Coronary artery (tissue), 2 donors: ENCODE data around the gene C13orf46.

Experiments
- DNase-seq: peaks from one replicate; pipeline ENCODE4 v3.0.0-alpha.2; 2017; ENCODE audit warnings: low spot score
- H3K27ac ChIP-seq, 2 donors: fragments of 200-600 bp; sonication (generic); one replicate each; pipeline ENCODE4 v1.5.1; 2016 to 2019
- H3K4me3 ChIP-seq: fragments of 200-600 bp; sonication (generic); 2 replicates; pipeline ENCODE4 v1.5.1; 2016; ENCODE audit warnings: mild to moderate bottlenecking, moderate library complexity
- TF ChIP-seq, protein P1 (sequence below): fragments of 200-600 bp; sonication (generic); IDR thresholded peaks from one replicate; pipeline ENCODE4 v1.5.1; 2019; ENCODE audit warnings: antibody characterized with exemption

Gene C13orf46

DNA sequence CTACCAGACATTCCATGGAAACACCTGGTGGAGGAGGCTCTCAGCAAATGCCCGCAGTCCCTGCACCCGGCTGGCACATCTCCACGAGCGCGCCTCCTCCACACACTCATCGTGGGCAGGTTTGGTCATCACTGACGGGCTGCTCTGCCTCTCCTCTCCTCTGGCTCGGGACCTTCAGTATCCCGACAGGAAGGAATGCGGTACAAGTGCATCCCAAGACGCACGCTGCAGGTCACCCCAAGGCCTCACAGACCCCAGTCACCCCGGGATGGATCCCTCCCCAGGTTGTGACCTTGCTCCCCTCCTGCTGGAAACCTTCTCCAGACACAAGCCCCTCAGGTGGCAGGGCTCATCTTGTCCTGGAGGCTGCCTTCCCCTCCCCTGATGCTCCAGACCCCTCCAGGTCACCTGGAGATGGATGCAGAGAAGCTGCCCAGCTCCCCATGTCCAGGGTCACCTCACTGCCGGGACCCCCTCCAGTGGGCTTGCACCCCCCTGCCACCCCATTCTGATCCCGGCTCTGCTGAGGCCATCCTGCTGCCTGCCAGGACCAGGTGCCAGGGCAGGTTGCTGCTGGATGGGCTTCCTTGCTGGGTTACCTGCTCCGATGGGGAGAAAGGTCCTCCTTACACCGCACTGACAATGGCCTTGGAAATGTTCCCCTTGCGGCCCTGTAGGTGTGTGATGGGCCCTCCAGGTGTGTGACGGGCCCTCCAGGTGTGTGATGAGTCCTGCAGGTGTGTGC is 29.9 kb downstream of the C13orf46 start:
- DNase-seq: no peak
- Histone ChIP-seq H3K27ac (no peak overlapping the region), H3K4me3 (no peak overlapping the region)
- TF ChIP-seq, protein P1, sequence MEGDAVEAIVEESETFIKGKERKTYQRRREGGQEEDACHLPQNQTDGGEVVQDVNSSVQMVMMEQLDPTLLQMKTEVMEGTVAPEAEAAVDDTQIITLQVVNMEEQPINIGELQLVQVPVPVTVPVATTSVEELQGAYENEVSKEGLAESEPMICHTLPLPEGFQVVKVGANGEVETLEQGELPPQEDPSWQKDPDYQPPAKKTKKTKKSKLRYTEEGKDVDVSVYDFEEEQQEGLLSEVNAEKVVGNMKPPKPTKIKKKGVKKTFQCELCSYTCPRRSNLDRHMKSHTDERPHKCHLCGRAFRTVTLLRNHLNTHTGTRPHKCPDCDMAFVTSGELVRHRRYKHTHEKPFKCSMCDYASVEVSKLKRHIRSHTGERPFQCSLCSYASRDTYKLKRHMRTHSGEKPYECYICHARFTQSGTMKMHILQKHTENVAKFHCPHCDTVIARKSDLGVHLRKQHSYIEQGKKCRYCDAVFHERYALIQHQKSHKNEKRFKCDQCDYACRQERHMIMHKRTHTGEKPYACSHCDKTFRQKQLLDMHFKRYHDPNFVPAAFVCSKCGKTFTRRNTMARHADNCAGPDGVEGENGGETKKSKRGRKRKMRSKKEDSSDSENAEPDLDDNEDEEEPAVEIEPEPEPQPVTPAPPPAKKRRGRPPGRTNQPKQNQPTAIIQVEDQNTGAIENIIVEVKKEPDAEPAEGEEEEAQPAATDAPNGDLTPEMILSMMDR: no peak

DNA sequence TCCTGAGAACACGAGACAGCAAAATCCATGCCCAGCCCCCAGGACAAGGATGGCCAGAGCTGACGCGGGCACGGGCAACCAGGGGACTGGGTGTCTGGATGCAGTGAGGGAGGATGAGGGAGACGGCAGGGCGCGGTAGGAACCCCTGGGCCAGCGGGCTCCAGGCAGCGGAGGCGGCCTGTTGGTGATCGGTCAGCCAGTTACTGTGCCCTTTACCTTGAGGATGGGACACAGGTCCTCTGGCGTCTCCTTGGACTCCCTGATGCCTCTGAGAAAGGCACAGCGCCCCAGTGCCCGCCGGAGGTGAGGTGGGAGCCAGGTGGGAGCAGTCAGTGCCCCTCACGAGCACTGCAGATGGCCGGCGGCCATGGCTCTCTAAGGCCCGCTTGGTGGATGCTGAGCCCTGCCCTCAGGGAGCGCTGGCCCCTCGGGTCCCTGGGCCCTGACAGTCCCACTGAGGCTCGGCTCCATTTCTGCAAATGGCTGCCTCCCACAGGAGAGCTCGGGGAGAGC is 31.2 kb downstream of the C13orf46 start:
- Histone ChIP-seq H3K4me3 (no peak overlapping the region), H3K27ac (no peak overlapping the region)
- TF ChIP-seq, protein P1: no peak
- no peak for DNase-seq

DNA sequence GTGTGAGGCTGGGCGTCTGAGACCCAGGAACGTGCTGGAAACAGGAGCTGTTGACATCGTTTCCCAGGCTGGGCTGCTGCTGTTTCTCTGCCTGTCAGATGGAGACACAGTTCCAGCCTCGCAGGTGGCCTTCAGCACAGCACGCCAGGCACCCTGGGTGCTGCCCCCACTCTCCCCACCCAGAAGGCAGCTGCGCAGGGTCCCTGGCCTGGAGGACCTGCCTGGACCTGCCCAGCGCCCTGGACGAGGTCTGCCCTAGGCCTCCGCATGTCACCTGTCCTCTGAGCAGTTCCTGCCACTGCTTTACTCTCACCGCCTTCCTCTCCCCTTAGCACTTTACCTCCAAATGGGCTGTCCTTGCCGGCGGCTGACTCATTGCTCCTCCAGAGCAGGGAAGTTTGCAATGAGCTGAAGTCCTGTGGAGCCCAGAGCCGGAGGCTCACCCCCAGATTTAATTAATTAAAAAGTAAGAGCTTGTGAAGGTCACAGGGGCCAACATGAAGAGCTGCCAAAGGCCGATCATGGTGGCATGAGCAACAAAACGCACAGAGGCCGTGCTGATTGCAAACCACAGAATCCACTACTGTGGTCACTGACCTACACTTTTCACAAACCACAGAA is 32.2 kb downstream of the C13orf46 start:
- Histone ChIP-seq H3K27ac (no peak overlapping the region), H3K4me3 (no peak overlapping the region)
- TF ChIP-seq, protein P1: no peak
- DNase-seq: no peak

DNA sequence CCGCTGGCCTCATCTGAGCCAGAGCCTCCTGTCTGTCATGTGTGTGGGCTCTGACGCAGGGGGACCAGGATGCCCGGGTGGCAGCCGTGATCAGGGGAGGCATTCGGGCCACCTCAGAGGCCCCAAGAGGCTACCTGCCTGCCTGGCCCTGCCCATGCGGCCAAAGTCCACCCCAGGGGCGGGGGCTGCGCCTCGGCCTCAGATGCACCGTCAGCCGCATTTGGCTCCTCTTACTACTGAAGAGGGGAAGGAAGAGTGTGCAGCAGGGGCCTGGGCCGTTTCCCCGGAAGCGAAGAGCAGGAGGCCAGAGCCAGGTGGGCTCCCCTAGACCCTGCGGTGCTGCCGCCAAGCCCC is 34.0 kb downstream of the C13orf46 start:
- DNase-seq: no peak
- Histone ChIP-seq H3K27ac (no peak overlapping the region), H3K4me3 (no peak overlapping the region)
- TF ChIP-seq, protein P1: no peak

DNA sequence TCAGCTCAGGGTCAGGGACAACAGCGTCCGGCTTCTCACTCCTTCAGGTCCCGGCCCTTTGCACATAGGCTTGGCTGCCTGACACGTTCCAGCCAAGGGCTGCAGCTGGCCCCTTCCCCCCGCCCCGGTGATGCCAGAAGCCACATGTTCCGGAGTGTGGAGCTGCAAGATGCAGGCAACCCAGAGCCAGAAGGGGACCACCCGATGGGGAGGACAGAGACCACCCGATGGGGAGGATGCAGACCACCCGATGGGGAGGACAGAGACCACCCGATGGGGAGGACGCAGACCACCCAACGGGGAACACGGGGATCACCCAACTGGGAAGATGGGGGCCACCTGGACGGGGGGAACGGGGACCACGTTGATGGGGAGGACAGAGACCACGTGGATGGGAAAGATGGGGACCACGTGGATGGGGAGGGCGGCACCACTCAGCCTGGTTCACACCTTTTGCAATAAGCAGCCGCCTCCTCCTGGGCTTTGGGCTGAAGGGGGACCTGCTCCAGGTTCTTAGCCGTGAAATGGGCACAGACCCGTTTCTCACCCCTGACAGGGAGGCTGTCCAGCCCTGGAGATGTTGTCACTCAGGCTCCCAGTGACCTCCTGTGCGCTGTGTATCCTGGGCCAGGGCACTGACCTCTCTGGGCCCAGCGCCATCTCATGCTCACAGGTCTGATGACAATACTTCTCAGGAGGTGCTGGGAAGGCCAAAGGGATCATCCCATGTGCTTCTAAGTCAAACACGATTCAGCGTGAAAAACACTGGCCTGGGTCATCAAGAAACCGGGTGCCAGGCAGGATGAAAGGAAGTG is 34.5 kb downstream of the C13orf46 start:
- TF ChIP-seq, protein P1: no peak
- Histone ChIP-seq H3K4me3 (no peak overlapping the region), H3K27ac (no peak overlapping the region)
- DNase-seq: no peak

DNA sequence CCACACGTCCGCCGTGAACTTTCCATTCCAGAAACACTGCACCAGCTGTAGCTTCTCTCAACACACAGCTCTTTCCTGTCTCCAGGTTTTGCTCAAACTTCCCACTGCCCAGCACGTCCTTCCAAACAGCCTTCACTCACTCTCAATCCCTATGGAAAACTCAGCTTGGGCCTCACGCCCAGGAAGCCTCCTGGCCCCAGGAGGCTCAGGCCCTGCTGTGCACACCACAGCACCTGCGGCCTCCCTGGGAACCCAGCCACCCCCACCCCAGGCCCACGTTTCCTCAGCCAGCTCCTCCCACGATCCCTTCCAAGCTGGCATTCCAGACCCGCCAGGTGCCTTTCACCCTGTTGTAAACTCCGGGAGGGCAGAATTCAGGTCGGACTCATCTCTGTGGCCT is 35.2 kb downstream of the C13orf46 start:
- DNase-seq: no peak
- TF ChIP-seq, protein P1: no peak
- no peak overlapping the region for H3K4me3 ChIP-seq
- no peak overlapping the region for H3K27ac ChIP-seq
